ENCODE data around the gene SEC62. TPM values are rescaled to one million over a fixed set of nuclear protein-coding genes. Genes with fewer than 3 reads are reported as not detected.
A peak's percentile ranks its signal among the peaks of the same experiment; 100 is the strongest.

SEC62 gene
- total RNA-seq, 1 donor, result 31.5 TPM

DNA sequence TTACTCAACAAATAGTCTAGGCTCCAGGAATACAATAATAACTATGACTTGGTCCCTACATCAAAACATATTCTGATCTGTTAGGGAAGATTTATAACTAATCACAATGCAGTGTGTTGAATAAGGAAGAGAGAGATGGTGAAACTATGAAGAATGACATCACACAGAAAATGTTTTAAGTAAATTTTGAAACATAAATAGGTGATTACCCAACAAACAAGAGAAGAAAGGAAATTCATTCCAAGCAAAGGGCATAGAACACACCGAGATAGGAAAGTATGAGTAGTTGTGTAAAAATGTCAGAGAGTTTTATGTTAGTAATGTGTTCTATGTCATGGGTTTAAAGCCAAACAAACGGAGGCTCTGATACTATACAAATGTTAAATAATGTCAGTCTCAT, 13.4 kb downstream of the SEC62 start:
- Histone ChIP-seq H3K9me3 (ENCODE audit: low read depth, low read length) (no peaks in the 10 kb centered on the region), H3K27me3 (ENCODE audit: insufficient read depth, low read length) (no peaks in the 10 kb centered on the region), H3K27ac (ENCODE audit: low read depth, low read length) (peak overlapping the region; percentile 51), H3K4me3 (ENCODE audit: insufficient read depth, low read length) (no peak overlapping the region), H2AFZ (ENCODE audit: low read length) (no peak overlapping the region), H4K20me1 (ENCODE audit: insufficient read depth, low read length) (peaks cover 7% of the 10 kb centered on the region), H3K36me3 (ENCODE audit: insufficient read depth, low read length) (peaks cover 83% of the 10 kb centered on the region), H3K4me2 (ENCODE audit: insufficient read depth, low read length) (no peak overlapping the region), H3K4me1 (ENCODE audit: insufficient read depth, low read length) (no peaks in the 10 kb centered on the region), H3K79me2 (ENCODE audit: insufficient read depth, low read length) (peaks cover 24% of the 10 kb centered on the region)
- no peak for DNase-seq (ENCODE audit: insufficient read length, low spot score, missing footprints)
- TF ChIP-seq, protein P1, sequence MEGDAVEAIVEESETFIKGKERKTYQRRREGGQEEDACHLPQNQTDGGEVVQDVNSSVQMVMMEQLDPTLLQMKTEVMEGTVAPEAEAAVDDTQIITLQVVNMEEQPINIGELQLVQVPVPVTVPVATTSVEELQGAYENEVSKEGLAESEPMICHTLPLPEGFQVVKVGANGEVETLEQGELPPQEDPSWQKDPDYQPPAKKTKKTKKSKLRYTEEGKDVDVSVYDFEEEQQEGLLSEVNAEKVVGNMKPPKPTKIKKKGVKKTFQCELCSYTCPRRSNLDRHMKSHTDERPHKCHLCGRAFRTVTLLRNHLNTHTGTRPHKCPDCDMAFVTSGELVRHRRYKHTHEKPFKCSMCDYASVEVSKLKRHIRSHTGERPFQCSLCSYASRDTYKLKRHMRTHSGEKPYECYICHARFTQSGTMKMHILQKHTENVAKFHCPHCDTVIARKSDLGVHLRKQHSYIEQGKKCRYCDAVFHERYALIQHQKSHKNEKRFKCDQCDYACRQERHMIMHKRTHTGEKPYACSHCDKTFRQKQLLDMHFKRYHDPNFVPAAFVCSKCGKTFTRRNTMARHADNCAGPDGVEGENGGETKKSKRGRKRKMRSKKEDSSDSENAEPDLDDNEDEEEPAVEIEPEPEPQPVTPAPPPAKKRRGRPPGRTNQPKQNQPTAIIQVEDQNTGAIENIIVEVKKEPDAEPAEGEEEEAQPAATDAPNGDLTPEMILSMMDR (IDR thresholded peaks at IDR 0.05; ENCODE audit: extremely low read depth, low read depth, low read length), result no peak

DNA sequence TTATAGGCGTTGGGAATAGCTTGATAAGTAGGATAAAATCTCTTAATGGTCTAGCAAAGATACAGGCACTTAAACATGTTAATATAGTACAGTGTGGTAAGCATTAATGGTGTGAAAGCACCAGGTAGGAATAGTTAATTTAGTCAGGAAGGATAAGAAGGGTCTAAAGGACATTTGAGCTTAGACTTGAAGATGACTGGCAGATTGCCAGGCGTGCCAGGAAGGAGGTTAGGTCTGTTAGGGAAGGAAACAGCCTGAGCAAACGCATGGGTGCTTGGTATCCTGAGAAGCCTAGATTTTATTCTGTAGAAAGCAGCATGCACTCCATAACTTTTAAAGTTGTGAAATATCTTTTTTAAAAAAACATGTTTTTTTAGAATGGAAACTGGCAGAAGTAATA, 17.7 kb downstream of the SEC62 start:
- Histone ChIP-seq H4K20me1 (ENCODE audit: insufficient read depth, low read length) (peaks cover 5% of the 10 kb centered on the region), H3K27me3 (ENCODE audit: insufficient read depth, low read length) (no peaks in the 10 kb centered on the region), H3K4me2 (ENCODE audit: insufficient read depth, low read length) (no peak overlapping the region), H3K9me3 (ENCODE audit: low read depth, low read length) (no peaks in the 10 kb centered on the region), H3K27ac (ENCODE audit: low read depth, low read length) (no peak overlapping the region), H2AFZ (ENCODE audit: low read length) (no peak overlapping the region), H3K36me3 (ENCODE audit: insufficient read depth, low read length) (peaks cover 92% of the 10 kb centered on the region), H3K4me3 (ENCODE audit: insufficient read depth, low read length) (no peak overlapping the region), H3K79me2 (ENCODE audit: insufficient read depth, low read length) (peaks cover 3% of the 10 kb centered on the region), H3K4me1 (ENCODE audit: insufficient read depth, low read length) (no peaks in the 10 kb centered on the region)
- no peak for DNase-seq (ENCODE audit: insufficient read length, low spot score, missing footprints)
- TF ChIP-seq, protein P1 (IDR thresholded peaks at IDR 0.05; ENCODE audit: extremely low read depth, low read depth, low read length), result no peak

DNA sequence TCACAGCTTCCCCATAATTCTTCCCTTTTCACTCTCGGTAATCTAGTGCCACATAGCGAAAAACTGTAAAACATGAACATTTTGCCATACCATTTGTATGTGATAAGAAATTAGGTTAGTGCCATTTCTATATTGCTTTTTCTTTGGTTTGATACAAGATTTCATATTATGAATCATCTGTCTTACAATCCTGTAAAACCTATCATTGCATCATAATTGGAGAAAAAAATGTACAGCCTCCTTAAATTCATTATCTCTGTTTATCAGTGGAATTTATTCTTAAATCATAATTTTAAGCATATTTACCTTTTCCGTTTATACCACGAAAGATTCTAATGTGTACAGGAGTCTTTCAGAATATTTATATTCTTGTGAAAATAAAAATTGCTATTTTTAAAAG, 23.8 kb downstream of the SEC62 start:
- H2AFZ ChIP-seq (ENCODE audit: low read length), result no peak overlapping the region
- TF ChIP-seq, protein P1 (IDR thresholded peaks at IDR 0.05; ENCODE audit: extremely low read depth, low read depth, low read length), result no peak
- no peaks in the 10 kb centered on the region for H4K20me1 ChIP-seq (ENCODE audit: insufficient read depth, low read length)
- no peaks in the 10 kb centered on the region for H3K9me3 ChIP-seq (ENCODE audit: low read depth, low read length)
- peaks cover 71% of the 10 kb centered on the region for H3K36me3 ChIP-seq (ENCODE audit: insufficient read depth, low read length)
- DNase-seq (ENCODE audit: insufficient read length, low spot score, missing footprints), result no peak
- no peaks in the 10 kb centered on the region for H3K27me3 ChIP-seq (ENCODE audit: insufficient read depth, low read length)
- no peaks in the 10 kb centered on the region for H3K4me1 ChIP-seq (ENCODE audit: insufficient read depth, low read length)
- no peak overlapping the region for H3K4me3 ChIP-seq (ENCODE audit: insufficient read depth, low read length)
- no peak overlapping the region for H3K4me2 ChIP-seq (ENCODE audit: insufficient read depth, low read length)
- no peaks in the 10 kb centered on the region for H3K79me2 ChIP-seq (ENCODE audit: insufficient read depth, low read length)
- no peak overlapping the region for H3K27ac ChIP-seq (ENCODE audit: low read depth, low read length)

DNA sequence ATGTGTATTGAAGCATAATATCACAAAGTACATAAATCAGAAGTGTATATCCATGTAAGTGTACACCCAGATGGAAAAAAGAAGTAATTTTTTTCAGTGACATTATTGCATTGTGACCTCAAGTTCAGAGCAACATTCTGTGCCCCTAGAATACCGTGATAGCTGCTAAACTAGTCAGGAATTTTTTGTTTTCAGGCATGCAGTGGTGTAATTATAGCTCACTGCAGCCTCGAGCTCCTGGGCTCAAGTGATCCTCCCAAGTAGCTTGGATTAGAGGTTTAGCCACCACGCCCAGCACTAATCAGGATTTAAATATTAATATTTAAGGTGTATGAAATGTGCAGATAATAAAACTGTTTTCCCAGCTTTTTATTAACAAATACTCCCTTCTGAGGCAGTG, 25.5 kb downstream of the SEC62 start:
- DNase-seq (ENCODE audit: insufficient read length, low spot score, missing footprints), result no peak
- Histone ChIP-seq H3K4me2 (ENCODE audit: insufficient read depth, low read length) (no peak overlapping the region), H3K27me3 (ENCODE audit: insufficient read depth, low read length) (no peaks in the 10 kb centered on the region), H3K79me2 (ENCODE audit: insufficient read depth, low read length) (no peaks in the 10 kb centered on the region), H3K4me3 (ENCODE audit: insufficient read depth, low read length) (no peak overlapping the region), H3K9me3 (ENCODE audit: low read depth, low read length) (no peaks in the 10 kb centered on the region), H4K20me1 (ENCODE audit: insufficient read depth, low read length) (no peaks in the 10 kb centered on the region), H3K27ac (ENCODE audit: low read depth, low read length) (no peak overlapping the region), H3K4me1 (ENCODE audit: insufficient read depth, low read length) (no peaks in the 10 kb centered on the region), H2AFZ (ENCODE audit: low read length) (no peak overlapping the region), H3K36me3 (ENCODE audit: insufficient read depth, low read length) (peaks cover 64% of the 10 kb centered on the region)
- TF ChIP-seq, protein P1 (IDR thresholded peaks at IDR 0.05; ENCODE audit: extremely low read depth, low read depth, low read length), result no peak

All from osteoblast (primary cell).